ENCODE data around the gene NUMB. TPM values are rescaled to one million over a fixed set of nuclear protein-coding genes. Genes with fewer than 3 reads are reported as not detected.

Gene NUMB
- total and polyA plus RNA-seq, 2 donors (not counting 3 experiments of a cell fraction or from before 2014, with no cell fraction given): 128 to 164 TPM

DNA sequence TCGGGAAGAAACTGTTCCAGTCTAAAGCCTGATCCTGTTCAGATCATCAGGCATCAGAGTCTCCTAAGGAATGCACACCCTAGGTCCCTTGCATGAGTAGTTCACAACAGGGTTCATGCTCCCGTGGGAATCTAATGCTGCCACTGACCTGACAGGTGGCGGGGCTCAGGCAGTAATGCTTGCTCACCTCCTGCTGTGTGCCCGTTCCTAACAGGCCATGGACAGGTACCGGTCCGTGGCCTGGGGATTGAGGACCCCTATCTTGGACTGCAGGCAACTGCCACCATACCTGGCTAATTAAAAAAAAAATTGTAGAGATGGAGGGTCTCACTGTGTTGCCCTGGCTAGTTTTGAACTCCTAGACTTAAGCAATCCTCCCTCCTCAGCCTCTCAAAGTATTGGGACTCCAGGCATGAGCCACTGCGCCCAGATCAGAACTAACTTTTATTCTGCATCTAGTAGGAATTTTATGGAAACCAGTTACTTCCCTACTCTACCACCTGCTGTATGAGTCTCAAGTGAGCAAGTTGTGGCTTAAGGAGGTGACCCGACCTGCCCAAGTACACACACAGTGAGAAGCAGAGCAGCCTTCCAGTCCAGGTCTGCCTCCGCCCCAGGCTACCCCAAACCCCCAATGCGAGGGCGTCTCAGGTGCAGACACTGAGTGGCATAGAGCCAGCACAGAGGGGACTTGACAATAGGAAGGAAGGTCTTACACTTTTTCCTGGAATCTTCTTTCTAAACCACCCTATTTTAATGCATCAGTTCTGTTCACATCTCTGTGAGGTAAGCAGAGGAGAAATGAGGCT is 223.6 kb downstream of the NUMB start:
- Histone ChIP-seq H3K27ac (ENCODE audit: insufficient read depth, low read depth, low read length) (no peak overlapping the region), H2AFZ (ENCODE audit: low read depth, low read length) (no peak overlapping the region), H3K4me1 (ENCODE audit: control insufficient read depth, extremely low read depth, insufficient read depth, low read length) (peaks cover 33% of the 10 kb centered on the region), H3K9me3 (replicated peaks; ENCODE audit: control insufficient read depth, insufficient read depth, low read length) (no peaks in the 10 kb centered on the region), H4K20me1 (replicated peaks; ENCODE audit: control insufficient read depth, extremely low read depth, insufficient read depth, low read length) (no peaks in the 10 kb centered on the region), H3K27me3 (ENCODE audit: control insufficient read depth in 2 of 2, insufficient read depth in 2 of 2, low read length in 2 of 2) (peaks cover 5 to 6% of the 10 kb centered on the region in 2 experiments), H3K79me2 (ENCODE audit: control insufficient read depth, insufficient read depth, low read length) (no peaks in the 10 kb centered on the region), H3K9ac (replicated peaks; ENCODE audit: extremely low read depth, insufficient read depth, low read length) (no peak overlapping the region), H3K4me2 (ENCODE audit: insufficient read depth, low read length) (no peak overlapping the region), H3K9me1 (replicated peaks; ENCODE audit: control insufficient read depth, extremely low read depth, insufficient read depth, low read length) (no peaks in the 10 kb centered on the region), H3K36me3 (ENCODE audit: control insufficient read depth in 2 of 2, extremely low read depth in 1 of 2, insufficient read depth in 2 of 2, low read length in 2 of 2) (no peaks in the 10 kb centered on the region), H3K4me3 (replicated peaks in 1 of 3; ENCODE audit: insufficient read depth in 1 of 3, low read depth in 1 of 3, low read length in 3 of 3) (no peak overlapping the region)
- FAIRE-seq: no peak
- intact Hi-C loops (cut with micrococcal nuclease) (no loop called here), dilution Hi-C loops (cut with MboI; ENCODE audit: extremely low pct_ligation_motif_present, low sequenced_read_pairs) (no loop called here)
- ChIA-PET CTCF (interaction anchor here (1.2 kb wide), 1 partner anchor 19 kb away, joined by 4 read pairs; no protein-coding TSS in a partner anchor), POLR2A (no interaction called here)
- no peak for DNase-seq (ENCODE audit: low read depth, low spot score)
- no TSS peak for BruUV-seq (replicated peaks)
- TF ChIP-seq EZH2 (IDR thresholded peaks at IDR 0.05; ENCODE audit: borderline replicate concordance, low read depth, low read length, severe bottlenecking): no peak
- no peak for TF ChIP-seq MYC (IDR thresholded peaks at IDR 0.05; ENCODE audit: low read depth, low read length)
- TF ChIP-seq GATA2 (IDR thresholded peaks at IDR 0.05; ENCODE audit: insufficient read depth, insufficient read length, low read depth, low read length): no peak
- TF ChIP-seq FOS (IDR thresholded peaks at IDR 0.05; ENCODE audit: borderline replicate concordance, insufficient read depth, low read length): no peak
- no peak for TF ChIP-seq POLR2A (IDR thresholded peaks at IDR 0.05; ENCODE audit: low read depth, low read length)
- TF ChIP-seq, protein P1, sequence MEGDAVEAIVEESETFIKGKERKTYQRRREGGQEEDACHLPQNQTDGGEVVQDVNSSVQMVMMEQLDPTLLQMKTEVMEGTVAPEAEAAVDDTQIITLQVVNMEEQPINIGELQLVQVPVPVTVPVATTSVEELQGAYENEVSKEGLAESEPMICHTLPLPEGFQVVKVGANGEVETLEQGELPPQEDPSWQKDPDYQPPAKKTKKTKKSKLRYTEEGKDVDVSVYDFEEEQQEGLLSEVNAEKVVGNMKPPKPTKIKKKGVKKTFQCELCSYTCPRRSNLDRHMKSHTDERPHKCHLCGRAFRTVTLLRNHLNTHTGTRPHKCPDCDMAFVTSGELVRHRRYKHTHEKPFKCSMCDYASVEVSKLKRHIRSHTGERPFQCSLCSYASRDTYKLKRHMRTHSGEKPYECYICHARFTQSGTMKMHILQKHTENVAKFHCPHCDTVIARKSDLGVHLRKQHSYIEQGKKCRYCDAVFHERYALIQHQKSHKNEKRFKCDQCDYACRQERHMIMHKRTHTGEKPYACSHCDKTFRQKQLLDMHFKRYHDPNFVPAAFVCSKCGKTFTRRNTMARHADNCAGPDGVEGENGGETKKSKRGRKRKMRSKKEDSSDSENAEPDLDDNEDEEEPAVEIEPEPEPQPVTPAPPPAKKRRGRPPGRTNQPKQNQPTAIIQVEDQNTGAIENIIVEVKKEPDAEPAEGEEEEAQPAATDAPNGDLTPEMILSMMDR (IDR thresholded peaks at IDR 0.05; ENCODE audit: extremely low read depth in 1 of 2, insufficient read depth in 1 of 2, low read depth in 1 of 2, low read length in 2 of 2): no peak
- TF ChIP-seq, protein P2, sequence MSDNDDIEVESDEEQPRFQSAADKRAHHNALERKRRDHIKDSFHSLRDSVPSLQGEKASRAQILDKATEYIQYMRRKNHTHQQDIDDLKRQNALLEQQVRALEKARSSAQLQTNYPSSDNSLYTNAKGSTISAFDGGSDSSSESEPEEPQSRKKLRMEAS (IDR thresholded peaks at IDR 0.05; ENCODE audit: insufficient read depth, insufficient read length): no peak
- TF ChIP-seq POLR2AphosphoS5 (IDR thresholded peaks at IDR 0.05; ENCODE audit: insufficient read depth, low read depth, low read length): no peak
- no peak for TF ChIP-seq JUN (IDR thresholded peaks at IDR 0.05; ENCODE audit: borderline replicate concordance, insufficient read depth, insufficient read length, low read depth)

Measured in endothelial cell of umbilical vein (primary cell).